ENCODE results near the gene PPCDC. TPM values are rescaled to one million over a fixed set of nuclear protein-coding genes. Genes with fewer than 3 reads are reported as not detected.

The PPCDC gene
- total RNA-seq, 1 experiment from 2014 or later, result 18.0 TPM

- no TSS peak for BruUV-seq (replicated peaks)
- Histone ChIP-seq H3K27ac (ENCODE audit: low read depth, low read length) (no peak overlapping the region), H3K9me2 (ENCODE audit: insufficient read depth) (no peaks in the 10 kb centered on the region), H3K36me3 (ENCODE audit: control insufficient read depth in 1 of 2, insufficient read depth in 2 of 2, low read length in 2 of 2) (peaks cover 2 to 22% of the 10 kb centered on the region in 2 experiments; a peak in 1 of 4 replicates), H3K9me3 (ENCODE audit: control insufficient read depth in 1 of 2, insufficient read depth in 1 of 2, low read depth in 1 of 2, low read length in 2 of 2) (no peaks in the 10 kb centered on the region), H4K20me1 (ENCODE audit: insufficient read depth) (no peaks in the 10 kb centered on the region), H2AFZ (ENCODE audit: low read depth, low read length, poor library complexity, severe bottlenecking) (no peak overlapping the region), H3K9ac (ENCODE audit: low read length) (no peak overlapping the region), H3K4me2 (ENCODE audit: low read length) (no peak overlapping the region), H3K4me1 (ENCODE audit: control insufficient read depth in 1 of 2, insufficient read depth in 2 of 2, low read length in 2 of 2) (peaks cover 13 to 15% of the 10 kb centered on the region in 2 experiments; a peak in 3 of 4 replicates), H3K27me3 (ENCODE audit: insufficient read depth, low read length) (no peaks in the 10 kb centered on the region), H3K79me2 (ENCODE audit: insufficient read depth, low read length) (no peaks in the 10 kb centered on the region), H3K4me3 (replicated peaks in 1 of 2; ENCODE audit: low read depth in 1 of 2, low read length in 2 of 2) (no peak overlapping the region)
- ChIA-PET RAD21 (ENCODE audit: low non-redundant PET in 1 of 2, low total read pairs in 2 of 2, uncharacterized antibody in 2 of 2, unreplicated experiment in 2 of 2) (no interaction called here), POLR2A (no interaction called here), CTCF (no interaction called here)
- ATAC-seq (no peak), DNase-seq (ENCODE audit: low read depth, low spot score) (no peak)
- intact Hi-C loops (cut with micrococcal nuclease), result no loop called here
- TF ChIP-seq YY1 (IDR thresholded peaks at IDR 0.05; ENCODE audit: extremely low read depth, insufficient replicate concordance, low read depth, low read length) (no peak), EZH2phosphoT487 (IDR thresholded peaks at IDR 0.05; ENCODE audit: borderline replicate concordance) (no peak), POLR2A (IDR thresholded peaks at IDR 0.05; ENCODE audit: borderline replicate concordance, extremely low read depth, insufficient read depth, insufficient read length) (no peak), FOSL1 (IDR thresholded peaks at IDR 0.05; ENCODE audit: low read depth) (no peak), EZH2 (IDR thresholded peaks at IDR 0.05) (no peak), EGR1 (IDR thresholded peaks at IDR 0.05; ENCODE audit: low read depth) (no peak), TCF7L2 (IDR thresholded peaks at IDR 0.05; ENCODE audit: borderline replicate concordance, extremely low read depth, insufficient read depth, insufficient read length) (no peak), CTCF (IDR thresholded peaks at IDR 0.05 in 2 of 3, conservative IDR thresholded peaks at IDR 0.05 in 1 of 3; ENCODE audit: borderline replicate concordance in 1 of 3, insufficient read depth in 1 of 3, low read depth in 2 of 3, low read length in 2 of 3) (no peak), SIN3A (IDR thresholded peaks at IDR 0.05; ENCODE audit: low read depth) (no peak), ZFX (IDR thresholded peaks at IDR 0.05) (no peak), RAD21 (IDR thresholded peaks at IDR 0.05; ENCODE audit: low read depth) (no peak), ATF3 (IDR thresholded peaks at IDR 0.05) (no peak), POLR2AphosphoS5 (IDR thresholded peaks at IDR 0.05; ENCODE audit: low read depth, low read length) (no peak), CBX3 (IDR thresholded peaks at IDR 0.05; ENCODE audit: low read depth) (no peak), REST (IDR thresholded peaks at IDR 0.05; ENCODE audit: low read depth) (no peak), JUND (IDR thresholded peaks at IDR 0.05) (no peak)
- TF ChIP-seq, protein P1, sequence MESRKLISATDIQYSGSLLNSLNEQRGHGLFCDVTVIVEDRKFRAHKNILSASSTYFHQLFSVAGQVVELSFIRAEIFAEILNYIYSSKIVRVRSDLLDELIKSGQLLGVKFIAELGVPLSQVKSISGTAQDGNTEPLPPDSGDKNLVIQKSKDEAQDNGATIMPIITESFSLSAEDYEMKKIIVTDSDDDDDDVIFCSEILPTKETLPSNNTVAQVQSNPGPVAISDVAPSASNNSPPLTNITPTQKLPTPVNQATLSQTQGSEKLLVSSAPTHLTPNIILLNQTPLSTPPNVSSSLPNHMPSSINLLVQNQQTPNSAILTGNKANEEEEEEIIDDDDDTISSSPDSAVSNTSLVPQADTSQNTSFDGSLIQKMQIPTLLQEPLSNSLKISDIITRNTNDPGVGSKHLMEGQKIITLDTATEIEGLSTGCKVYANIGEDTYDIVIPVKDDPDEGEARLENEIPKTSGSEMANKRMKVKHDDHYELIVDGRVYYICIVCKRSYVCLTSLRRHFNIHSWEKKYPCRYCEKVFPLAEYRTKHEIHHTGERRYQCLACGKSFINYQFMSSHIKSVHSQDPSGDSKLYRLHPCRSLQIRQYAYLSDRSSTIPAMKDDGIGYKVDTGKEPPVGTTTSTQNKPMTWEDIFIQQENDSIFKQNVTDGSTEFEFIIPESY (IDR thresholded peaks at IDR 0.05; ENCODE audit: extremely low read depth, insufficient replicate concordance, low read length), result no peak
These were observed 26.9 kb downstream of the PPCDC start for GRCh38 chr15:75050283-75050682.
